A673 (cell line): ENCODE measurements around the gene MAD2L2.

ENCODE experiments used
- CTCF ChIP-seq: fragments of 300-800, 200-600 bp; sonication (generic); conservative IDR thresholded peaks from 2 replicates; pipeline ENCODE4 v1.5.1; 2017; ENCODE audit warnings: low read depth, mild to moderate bottlenecking, antibody characterized with exemption, low read length, moderate library complexity, mixed read lengths
- EZH2 ChIP-seq: fragments of 200-600 bp; sonication (generic); IDR thresholded peaks from 2 replicates; pipeline ENCODE4 v1.6.1; 2017; ENCODE audit warnings: borderline replicate concordance, low read depth, mild to moderate bottlenecking, mixed read lengths, antibody characterized with exemption, low read length; ENCODE audit not compliant: poor library complexity, severe bottlenecking

GRCh38 chr1:11682287-11682771 lies 1.4 kb upstream of the MAD2L2 start:
- TF ChIP-seq CTCF, result no peak
- TF ChIP-seq EZH2, result no peak
